ENCODE results near the gene PARP2.
"Not testable (repeated sequence)": the region's sequence is repeated elsewhere in the genome, so short reads cannot be mapped to it uniquely, and the experiment has no call there.

PARP2 gene

DNA sequence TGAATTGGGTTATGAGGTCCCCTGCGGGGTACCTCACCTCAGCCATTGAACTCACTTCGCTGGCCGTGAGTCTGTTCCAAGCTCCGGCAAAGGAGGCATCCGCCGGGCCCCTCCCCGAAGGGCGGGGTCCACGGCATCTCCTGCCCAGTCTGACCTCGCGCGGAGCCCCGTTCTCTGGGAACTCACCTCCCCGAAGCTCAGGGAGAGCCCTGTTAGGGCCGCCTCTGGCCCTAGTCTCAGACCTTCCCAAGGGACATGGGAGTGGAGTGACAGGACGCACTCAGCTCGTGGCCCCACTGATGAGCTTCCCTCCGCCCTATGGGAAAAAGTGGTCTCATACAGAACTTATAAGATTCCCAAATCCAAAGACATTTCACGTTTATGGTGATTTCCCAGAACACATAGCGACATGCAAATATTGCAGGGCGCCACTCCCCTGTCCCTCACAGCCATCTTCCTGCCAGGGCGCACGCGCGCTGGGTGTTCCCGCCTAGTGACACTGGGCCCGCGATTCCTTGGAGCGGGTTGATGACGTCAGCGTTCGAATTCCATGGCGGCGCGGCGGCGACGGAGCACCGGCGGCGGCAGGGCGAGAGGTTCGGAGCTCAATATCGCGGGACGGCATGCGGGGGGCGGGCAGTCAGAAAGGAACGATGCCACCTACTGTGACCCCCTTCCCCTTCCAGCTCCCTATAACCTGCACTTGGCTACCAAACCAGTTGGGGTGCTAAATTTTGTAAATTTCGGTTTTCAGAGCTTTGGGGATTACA is at the start of gene PARP2:
Gene PARP2 (plus strand): TSS at position 544 of the 770 bp plus-strand sequence. CDS start 7 bp downstream, at position 551.
- DNase-seq = peak; percentile 98

DNA sequence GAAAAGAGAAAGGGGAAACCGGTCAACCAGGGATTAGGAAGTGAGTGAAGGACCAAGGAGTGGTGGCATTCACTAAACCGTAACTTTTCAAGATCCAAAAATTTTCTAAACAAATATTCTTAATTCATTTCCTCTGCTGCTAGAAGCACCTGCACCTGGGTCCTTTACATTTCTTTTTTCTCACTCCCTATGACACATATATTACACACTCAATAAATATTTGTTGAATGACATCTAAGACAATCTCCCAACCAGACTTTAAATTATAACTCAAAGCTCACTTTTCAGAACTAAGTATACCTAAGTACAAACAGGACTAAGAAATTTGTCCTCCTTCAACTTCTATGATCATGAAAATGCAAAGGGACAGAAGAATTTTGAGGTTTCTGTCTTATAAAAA is 48.8 kb upstream of the PARP2 start:
- DNase-seq = no peak

DNA sequence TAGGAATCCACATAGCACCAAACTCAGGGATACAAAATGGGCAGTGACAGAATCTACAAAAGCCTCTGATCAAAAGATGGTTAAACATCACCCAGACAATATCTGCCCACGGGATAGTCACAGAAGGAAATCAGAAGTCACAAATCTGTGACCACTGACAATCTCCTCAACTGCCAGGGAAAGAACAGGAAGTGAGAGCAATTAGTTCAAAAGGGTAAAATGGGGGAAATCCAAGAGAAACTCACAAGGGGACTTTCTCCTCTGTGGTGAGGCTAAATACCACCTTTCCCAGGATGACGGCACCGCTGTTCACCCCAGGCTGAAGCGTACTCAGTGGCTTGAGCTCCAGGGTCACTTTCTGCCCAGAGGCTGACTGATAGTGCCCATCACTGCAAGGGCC is 48.4 kb upstream of the PARP2 start:
- no peak for DNase-seq

- DNase-seq = no peak
These were observed 41.2 kb upstream of the PARP2 start for GRCh38 chr14:20302042-20302755.

GRCh38 chr14:20305265-20306078 is 38.0 kb upstream of the PARP2 start, which contains the start of gene TTC5:
Gene TTC5, minus strand, starts transcription at chr14:20305951. Its CDS starts 14 bp downstream, at chr14:20305937.
- peak; percentile 91 for DNase-seq

GRCh38 chr14:20306079-20306423 is 37.4 kb upstream of the PARP2 start:
- DNase-seq = no peak

GRCh38 chr14:20314026-20314425 is 29.4 kb upstream of the PARP2 start:
- DNase-seq = no peak

GRCh38 chr14:20317720-20318119 is 25.7 kb upstream of the PARP2 start:
- no peak for DNase-seq

DNA sequence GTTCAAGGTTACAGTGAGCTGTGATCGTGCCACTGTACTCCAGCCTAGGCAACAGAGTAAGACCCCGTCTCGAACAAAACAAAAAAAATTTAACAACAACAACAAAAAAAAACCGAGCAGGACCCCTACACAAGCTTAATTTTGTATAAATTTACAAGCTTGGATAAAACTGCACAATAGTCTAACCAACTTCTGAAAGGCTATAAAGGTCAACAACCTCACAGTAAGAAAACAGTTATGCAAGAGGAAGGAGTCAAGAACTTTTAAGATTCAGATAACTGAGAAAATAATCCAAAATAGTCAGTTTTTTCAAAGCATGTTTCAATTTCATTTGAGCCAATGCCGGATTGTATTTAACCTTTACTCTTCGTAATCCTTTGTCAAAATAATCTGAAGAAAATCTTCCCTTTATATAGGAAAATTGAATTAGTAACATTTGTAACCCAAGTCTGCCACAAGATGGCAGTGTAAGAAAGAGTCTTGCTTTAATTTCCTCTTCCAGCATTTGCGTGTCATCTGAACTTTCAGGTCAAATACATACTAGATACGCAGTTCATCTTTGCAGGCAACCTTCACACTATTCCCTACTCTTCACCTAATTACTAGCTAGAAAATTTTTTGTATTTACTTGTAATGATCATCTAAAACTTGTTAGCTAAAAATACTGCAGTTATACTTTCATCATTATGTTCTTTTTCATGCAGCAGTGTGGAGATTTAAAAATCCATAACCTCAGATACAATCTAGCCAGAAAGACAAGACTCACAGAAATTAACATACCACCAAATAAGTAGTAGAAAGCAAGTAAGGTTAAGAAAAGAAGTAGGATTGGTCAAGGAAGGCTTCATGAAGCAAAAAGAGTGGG is 16.2 kb upstream of the PARP2 start:
- DNase-seq = no peak

DNA sequence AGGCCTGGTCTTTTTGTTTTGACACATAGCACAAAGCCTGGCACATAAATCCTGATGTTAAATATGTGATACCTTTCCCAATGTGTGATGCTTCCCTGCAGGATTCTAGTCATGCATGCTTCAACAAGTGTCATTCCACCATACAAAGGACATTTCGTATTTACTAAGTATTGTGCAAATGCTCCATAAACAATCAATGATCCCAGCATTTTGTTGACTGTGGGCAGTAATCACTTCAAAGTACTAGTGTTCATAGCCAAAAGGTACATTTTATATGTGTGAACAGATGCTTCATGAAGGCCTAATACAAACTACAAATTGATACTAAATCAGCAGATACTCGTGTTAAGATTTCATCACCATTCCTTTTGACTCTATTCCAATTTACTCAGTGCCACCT is 14.7 kb upstream of the PARP2 start:
- DNase-seq = no peak

- DNase-seq = no peak
These were observed 14.1 kb upstream of the PARP2 start for GRCh38 chr14:20329355-20329754.

DNA sequence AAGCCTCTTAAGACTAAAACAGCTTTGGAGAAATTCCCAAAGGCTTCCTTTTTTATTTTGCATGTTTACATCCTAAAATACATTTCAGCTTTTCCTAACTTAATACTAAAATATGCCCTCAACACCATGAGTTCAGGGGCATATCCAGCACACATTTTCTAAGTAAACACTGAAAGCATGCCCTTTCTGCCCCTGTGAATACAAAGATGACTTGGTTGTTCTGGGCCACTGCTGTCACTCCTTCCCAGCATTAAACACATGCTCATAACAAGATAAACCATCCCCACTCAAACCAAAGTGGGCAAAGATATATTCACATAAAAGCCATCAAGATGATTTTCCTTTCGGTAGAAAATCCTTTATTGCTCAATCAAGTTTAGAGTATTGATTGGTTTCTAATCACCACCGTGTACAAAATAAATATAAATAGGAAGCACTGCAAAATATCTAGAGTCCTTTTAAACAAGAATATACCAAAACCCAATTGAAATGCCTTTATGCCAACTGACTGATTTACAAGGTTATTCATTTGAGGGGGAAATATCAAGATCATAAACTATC is 12.3 kb upstream of the PARP2 start:
- DNase-seq = no peak

- DNase-seq = no peak
These were observed 11.0 kb upstream of the PARP2 start for GRCh38 chr14:20332431-20332787.

DNA sequence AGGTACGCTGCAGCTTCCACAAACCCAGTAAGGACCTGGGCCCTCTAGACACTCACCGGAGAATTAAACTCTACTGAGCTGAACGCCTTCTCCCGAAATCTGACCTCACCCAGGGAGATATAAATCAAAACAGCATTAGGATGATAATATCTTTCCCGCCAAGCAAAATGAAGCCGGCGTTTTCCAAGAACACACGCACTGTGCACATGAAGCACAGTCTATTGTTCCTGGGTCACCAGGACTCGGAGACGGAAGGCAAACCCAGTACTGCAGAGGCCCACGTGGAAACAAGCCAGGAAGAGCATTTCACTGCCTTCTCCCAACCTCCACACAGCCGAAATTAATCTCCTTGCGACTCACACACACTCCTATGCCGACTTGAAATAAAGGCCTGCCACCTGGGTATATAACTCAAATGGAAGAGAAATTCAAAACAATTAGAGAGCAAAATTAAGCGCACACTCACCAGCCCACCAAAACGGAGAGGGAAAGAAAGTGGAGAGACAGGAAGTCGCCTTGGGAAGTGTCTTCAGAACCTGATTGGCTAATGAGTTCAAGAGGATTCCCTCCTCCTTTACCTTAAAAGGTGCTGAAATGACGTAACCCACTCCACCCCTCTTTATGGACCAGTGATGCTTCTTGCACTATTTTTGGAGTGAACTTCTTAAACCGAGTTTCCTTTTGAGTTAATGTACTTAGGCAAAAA is 10.5 kb upstream of the PARP2 start, which contains the start of gene CCNB1IP1:
Gene CCNB1IP1 (minus strand): TSS at position 492 of the 706 bp plus-strand sequence. CDS start 16,756 bp downstream, outside the sequence.
- peak; percentile 74 for DNase-seq

DNA sequence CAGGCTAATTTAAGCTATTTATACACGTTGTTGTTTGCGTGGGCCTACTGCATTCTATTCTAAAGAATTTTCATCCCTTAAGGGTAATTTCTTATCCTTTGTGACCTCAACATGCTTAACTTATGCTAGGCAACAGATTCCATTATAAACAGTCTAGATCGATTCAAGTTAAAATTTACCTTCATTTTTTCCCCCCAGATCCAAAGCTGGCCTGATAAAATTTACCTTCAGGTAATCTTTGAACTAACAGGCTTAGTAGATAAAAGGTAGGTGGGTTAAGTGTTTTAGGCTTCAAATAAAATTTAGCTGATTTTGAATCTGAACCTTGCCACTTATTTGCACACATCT is 10.0 kb upstream of the PARP2 start:
- DNase-seq = no peak

DNA sequence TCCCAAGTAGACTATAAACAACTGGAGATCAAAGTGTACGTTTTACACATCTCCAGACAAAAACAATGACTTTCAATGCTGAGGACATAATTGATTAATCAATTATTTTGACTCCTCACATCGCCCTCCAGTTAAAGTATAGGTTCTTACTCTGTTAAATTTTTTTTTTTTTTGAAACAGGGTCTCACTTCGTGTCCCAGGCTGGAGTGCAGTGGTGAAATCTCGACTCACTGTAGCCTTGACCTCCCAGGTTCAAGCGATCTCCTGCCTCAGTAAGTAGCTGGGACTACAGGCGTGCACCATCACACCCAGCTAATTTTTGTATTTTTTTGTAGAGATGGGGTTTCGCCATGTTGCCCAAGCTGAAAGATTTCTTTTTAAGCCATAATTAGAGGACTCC is 9.4 kb upstream of the PARP2 start:
- no peak for DNase-seq

- DNase-seq = not testable (repeated sequence)
These were observed 2.4 kb upstream of the PARP2 start for GRCh38 chr14:20341032-20341431.

GRCh38 chr14:20341646-20342045 is 1.8 kb upstream of the PARP2 start:
- no peak for DNase-seq

DNA sequence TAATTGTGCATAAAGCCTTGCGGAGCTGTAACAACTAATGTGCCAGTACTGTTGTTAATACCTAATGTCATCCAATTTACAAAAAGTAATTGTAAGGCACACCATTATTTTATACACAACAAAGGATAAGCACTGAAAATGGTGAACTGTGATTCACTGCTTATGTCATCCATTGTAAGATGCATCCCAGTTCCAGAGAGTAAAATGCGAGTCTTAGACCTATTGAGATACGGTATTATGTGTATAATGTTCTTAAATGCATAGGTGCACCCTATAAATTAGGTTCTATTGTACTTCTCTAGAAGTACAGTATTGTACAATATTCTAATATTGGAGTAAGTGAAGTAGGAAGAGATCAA is 406 bp downstream of the PARP2 start:
- DNase-seq = no peak

- DNase-seq = no peak
These were observed 1.9 kb downstream of the PARP2 start for GRCh38 chr14:20345366-20345765.

- DNase-seq = no peak
These were observed 3.3 kb downstream of the PARP2 start for GRCh38 chr14:20346713-20347112.

DNA sequence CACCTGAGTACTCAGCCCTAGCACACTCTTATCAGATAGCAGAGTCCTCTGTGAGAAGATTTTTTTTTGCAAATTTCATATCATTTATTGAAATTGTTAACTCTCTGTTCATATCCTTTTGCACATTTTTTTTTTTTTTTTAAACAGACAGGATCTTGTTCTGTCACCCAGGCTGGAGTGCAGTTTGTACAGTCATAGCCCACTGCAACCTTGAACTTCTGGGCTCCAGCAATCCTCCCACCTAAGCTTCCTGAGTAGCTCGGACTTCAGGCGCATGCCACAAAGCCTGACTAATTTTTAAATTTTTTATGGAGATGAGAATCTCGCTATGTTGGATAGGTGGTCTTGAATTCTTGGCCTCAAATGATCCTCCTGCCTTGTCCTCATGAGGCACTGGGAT is 4.3 kb downstream of the PARP2 start:
- DNase-seq = no peak
